Kasumi-1 (cell line): ENCODE data around the gene HS1BP3.

Source experiments
- DNase-seq, 2 experiments: peaks; one replicate each; lab custom pipeline; 2025; lab: John Stamatoyannopoulos, UW

Gene HS1BP3

DNA sequence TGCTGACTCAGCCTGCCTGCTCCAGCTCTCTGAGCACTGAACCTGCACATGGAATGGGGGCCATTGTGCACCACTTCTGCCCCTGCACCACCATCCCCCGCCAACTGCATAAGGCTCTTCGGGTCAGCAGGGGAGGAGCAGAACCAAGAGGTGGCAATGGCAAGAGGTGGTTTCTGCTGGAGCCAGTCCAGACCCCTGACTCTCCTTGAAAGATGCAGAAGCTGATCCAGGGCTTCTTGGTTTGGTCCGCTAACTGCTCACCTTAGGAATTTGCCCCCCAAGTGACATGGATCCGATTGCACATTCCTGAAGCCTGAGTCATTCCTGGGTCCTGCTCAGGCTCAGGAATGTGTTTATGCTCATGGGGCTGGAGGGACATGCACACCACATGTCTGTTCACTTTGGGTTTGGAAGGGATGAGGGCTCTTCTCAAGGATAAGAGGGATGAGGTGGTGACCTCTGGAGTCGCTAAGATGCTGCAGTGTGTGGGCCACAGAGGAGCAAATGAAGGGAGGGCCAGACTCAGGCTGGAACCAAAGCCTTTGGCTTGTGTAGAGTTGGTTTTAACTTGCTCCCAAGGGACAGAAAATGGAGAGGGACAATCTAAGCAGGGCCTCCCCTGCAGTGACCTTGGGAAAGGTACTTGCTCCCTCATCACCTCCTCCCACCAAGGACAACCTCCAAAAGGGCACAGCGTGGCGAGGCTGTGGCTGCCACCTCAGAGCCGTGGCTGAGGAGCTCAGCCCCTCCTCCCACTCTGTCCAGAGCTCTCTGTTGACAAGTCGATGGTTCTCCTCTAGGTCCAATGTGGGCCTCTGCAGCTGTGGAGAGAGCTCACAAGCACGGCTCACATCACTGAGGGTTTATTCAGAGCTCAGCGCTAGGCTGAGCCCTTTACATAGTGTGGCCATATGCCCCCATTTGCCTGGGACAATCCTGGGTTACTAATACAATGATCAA, 66.2 kb downstream of the HS1BP3 start:
- no peak for DNase-seq

DNA sequence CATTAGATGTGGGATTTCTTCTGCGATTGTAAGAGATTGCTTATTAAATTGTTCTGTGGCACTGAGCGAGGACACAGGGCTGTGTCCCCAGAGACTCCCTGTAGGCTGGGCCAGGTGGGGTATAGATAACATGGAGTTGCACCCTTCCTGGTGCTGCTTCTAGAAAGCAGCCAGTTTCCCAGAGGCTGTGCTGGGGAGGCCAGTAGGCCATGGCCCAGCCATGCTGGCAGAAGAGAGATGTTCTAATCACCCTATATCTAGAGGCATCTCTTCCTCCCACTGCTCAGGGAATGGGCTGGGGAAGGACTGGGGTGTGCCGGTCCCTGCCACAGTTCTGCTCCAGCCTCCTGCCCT, 66.9 kb downstream of the HS1BP3 start:
- DNase-seq, result no peak

DNA sequence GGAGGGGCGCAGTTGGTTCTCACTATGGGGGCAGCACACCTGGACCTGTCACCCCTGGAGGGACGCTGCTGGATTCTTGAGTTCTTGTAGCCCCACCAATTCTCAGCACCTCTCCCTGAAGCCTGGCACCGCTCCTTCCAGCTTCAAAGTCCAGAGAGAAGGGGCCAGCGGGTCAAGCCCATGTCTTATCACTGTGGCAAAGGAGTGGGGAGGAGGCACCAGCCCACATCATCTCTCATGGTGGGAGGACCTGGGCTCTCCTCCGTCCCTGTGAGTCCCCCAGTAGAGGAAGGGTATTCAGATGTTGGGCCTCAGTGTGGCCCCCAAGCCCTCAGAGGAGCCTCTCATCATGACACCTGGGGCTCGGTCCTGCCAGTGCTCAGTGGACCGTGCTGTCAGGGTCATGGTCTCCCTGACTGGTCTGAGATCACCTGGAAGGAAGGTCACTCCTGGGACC, 67.4 kb downstream of the HS1BP3 start:
- no peak for DNase-seq

DNA sequence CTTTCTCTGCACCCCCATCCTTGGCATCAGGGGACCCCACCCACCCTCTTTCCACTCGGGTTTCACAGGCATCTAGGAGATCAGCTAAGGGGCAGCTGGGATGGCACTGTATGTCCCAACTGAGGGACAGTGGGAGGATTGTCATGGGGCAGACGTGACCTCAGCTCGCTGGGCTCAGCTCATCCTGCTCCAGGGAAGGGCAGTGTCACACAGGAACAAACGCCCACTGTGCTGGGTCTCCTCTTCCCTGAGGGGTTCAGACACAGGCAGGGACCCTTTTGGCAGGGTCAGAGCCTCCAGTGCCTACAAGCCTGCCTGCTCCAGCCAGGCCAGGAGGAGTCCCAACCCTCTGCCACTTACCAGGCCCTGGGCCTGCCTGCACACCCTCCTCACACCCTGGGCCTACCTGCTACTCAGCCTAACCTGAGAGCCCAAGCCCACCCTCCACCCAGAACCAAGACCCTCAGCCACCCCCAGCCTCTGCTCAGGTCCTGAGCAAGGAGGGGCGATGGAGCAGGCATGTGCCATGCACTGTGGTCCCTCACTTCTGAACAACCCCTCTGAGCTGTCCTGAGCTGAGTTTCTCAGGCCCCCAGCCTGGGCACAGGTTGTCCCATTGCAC, 68.2 kb downstream of the HS1BP3 start:
- no peak for DNase-seq

DNA sequence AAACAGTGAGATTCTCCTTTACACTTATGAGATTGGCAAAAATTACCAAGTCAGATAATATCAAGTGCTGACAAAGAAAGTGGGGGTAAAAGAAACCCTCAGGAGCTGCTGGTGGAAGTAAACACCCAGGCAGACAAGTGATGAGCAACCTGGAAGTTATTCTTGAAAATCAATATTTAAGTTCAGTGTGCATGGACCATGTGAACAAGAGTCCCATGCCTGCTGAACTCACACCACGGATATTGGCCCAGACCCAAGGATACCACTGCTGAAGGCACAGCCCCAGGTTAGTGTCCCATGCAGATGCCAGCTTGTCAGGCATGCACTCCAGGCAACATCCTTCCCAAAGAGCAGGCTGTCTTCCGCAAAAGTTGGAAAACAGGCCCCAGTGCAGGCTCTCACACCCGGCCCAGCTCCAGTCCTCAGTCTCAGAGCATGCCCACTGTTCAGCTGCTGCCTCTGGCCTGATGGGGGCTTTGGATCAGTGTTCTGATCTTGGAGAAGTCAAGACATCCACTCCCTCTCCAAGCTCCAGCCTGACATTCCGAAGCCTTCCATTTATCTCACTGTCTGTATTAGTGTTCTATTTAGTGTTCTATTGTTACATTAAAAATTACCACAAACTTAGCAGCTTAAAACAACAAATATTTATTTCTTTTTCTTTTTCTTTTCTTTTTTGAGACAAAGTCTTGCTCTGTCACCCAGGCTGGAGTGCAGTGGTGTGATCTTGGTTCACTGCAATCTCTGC, 70.0 kb downstream of the HS1BP3 start:
- no peak for DNase-seq

DNA sequence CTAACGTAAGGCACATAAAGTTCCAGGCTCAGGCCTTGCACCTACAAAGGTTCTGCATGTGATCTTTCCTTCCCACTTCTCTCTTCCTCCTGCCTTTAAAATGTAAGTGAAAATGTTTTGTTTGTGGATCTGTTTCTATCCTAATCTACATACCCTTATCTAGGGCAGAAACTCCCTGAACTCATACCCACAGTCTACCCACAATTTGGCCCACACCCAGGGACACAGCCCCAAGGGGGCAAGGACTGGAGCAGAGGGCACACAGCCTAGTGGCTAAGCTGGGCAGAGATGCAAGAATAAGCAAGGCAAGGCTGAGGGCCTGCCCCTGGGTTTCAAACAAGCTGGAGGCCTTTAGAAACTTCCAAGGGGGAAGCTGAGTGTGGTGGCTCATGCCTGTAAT, 71.0 kb downstream of the HS1BP3 start:
- no peak for DNase-seq

DNA sequence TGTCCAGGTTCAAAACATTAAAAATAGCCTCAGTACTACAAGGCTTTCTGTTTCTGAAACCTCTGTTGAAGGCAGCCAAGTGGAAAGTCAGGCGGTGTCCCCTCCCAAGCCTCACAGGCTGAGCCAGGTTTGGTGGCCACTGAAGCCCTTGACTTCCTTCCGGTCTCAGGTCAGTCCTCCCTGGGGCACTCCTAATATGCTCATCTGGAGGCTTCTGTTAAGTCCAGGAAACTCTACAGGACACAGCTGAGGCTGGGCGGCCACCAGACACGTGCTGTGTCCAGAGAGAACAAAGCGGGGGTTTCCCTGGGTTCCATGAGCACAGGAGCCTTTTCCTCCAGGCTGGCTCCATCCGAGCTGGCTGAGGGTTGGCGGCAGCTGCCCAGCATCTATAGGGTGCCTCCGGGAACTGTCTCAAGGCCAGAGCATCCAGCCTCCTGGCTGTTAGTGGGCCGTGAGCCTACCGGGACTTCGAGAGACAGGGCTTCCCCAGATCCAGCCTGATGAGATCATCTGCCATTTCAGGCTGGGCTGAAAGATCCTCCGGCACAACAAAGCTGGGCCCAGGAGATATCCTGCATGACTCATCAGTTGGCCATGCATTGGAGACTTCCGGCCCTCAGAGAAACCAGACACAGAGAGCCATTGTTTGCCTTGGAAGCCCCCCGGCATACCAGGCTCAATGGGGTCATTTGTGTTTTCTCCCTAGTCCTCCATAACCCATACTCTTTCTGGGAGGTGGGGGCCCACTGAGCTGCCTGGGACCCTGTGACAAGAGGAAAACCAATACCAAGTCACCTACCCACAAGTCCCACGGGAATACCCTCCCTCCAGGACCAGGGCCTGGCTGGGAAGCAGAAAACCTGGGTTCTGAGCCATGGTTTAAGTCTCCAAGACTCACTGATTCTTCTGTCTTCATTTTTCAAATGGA, 71.7 kb downstream of the HS1BP3 start:
- no peak for DNase-seq

GRCh38 chr2:20578266-20578894, 72.5 kb downstream of the HS1BP3 start:
- no peak for DNase-seq

DNA sequence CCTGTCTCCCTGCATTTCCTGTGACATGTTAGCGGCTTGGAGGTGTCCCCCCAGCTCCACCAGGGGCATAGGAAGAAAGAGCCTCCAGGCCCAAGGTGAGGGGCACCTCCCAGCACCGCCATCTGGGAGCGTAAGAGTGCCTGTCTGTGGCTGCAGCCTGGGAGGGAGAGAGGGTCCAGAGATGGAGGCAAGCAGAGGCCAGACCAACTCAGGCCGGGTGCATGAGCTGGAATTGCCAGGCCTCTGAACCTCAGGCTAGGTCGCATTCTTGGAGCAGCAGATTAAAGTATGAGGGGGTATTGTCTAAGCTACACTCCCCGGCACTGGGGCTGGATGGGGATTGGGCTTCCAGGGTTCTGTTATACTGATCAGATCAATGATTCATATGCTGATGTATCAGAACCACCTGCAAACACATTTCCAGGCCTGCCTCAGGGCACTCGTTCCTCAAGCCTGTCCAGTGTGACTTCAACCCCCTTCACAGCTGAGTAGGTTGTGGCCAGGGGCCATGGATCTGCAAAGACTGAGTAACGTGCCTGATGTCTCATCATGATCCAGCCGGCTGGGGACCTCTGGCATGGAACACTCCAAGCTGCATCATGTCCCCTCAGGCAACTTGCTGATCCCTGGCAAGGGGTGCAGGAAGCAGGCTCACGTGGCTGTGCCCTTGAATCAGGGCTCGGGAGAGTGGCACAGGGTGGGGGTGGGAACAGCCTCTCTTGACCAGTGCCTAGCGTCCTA, 73.2 kb downstream of the HS1BP3 start:
- no peak for DNase-seq

- no peak for DNase-seq
Observed at GRCh38 chr2:20576598-20577115, 74.2 kb downstream of the HS1BP3 start.

GRCh38 chr2:20575935-20576597, 74.8 kb downstream of the HS1BP3 start:
- DNase-seq, result no peak

DNA sequence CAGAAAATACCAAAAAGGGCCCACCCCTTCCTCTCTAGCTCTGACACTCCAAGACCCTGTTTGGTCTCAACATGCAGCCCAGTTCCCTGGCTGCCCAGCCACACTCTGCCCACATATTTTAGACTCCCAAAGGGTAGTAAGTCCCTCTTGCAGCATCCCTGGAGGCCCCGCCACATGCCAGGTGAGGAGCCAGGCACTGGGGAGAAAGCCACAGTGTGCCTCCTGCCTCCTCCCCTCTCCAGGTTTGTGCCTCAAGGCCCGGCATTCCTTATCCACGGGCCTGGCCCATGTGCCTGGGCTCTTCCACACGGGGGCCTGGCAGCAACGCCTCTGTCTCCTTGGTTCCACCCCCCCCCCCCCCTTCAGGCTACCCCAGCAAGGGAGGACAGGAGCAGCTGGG, 75.5 kb downstream of the HS1BP3 start:
- no peak for DNase-seq

DNA sequence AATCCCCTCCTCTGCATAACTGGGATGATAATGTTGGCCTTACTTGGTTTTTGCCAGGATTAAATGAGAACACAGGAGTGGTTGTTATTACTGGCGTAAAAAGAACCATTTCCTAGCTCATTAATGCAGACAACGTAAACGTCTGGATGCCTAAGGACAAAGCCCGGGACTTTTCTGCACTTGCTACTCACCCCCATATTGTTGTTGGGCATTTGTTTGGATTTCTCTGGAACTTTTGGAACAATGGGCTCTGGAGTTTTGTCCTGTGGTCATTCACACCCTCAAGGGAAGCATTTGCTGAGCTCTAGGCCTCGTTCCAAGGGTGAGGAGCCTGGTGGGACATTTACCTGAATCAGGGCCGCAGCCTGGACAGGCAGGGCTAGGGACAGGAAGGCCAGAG, 76.0 kb downstream of the HS1BP3 start:
- no peak for DNase-seq

- no peak for DNase-seq
Observed at GRCh38 chr2:20574423-20574911, 76.4 kb downstream of the HS1BP3 start.

GRCh38 chr2:20573620-20574422, 77.1 kb downstream of the HS1BP3 start:
- DNase-seq, result no peak

DNA sequence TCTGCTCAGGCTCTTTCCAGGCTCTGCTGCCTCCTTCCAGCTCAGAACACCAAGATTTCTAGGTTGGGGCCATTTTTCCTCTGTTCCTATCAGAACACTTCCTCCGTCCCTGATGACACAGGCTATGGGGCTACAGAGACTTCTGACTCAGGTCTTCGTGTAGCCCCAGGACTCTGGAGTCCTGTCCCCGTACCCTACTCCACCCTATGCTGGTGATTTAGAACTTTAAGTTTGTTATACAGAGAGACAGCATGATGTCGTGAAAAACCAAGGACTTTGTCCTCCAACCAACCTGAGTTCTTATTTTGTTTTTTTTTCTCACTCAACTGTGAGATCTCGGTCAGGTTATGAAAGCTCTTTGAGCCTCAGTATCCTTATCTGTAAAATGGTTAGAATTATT, 78.7 kb downstream of the HS1BP3 start:
- DNase-seq, result no peak

- DNase-seq, result no peak
Observed at GRCh38 chr2:20571644-20572215, 79.2 kb downstream of the HS1BP3 start.

GRCh38 chr2:20571231-20571630, 79.7 kb downstream of the HS1BP3 start:
- DNase-seq, result no peak
